OCI-LY7 (cell line): ENCODE data around the gene TRAF3IP1. TPM values are rescaled to one million over a fixed set of nuclear protein-coding genes. Genes with fewer than 3 reads are reported as not detected.
"Not testable (repeated sequence)": the region's sequence is repeated elsewhere in the genome, so short reads cannot be mapped to it uniquely, and the experiment has no call there.

Experiments used
- BruUV-seq: library from RNA; stranded (reverse); fragments of 400-500 nt; replicated peaks from 2 replicates; lab custom pipeline; 2021; lab: Mats Ljungman, UMichigan
- CTCF ChIA-PET: fragments of 300-600 bp; sonication (Branson Sonifier 250); formaldehyde crosslinking; loops from one replicate; lab custom pipeline; 2022; ENCODE audit warnings: antibody characterized with exemption; ENCODE audit not compliant: unreplicated experiment; lab: Charles Lee
- POLR2A ChIA-PET: fragments of 300-600 bp; sonication (Branson Sonifier 250); formaldehyde crosslinking; loops from one replicate; lab custom pipeline; 2022; ENCODE audit warnings: antibody characterized with exemption; lab: Charles Lee
- DNase-seq: peaks from one replicate; pipeline ENCODE4 v3.0.0-alpha.2; 2015; ENCODE audit warnings: low spot score
- H2AFZ ChIP-seq: fragments of 200-600 bp; sonication (generic), shearing (Covaris generic); 2 replicates; pipeline ENCODE4 v1.6.1; 2014; ENCODE audit warnings: mild to moderate bottlenecking, antibody characterized with exemption, low read length, moderate library complexity
- H3K27ac ChIP-seq: fragments of 200-600 bp; sonication (generic); 2 replicates; pipeline ENCODE4 v1.5.1; 2014; ENCODE audit warnings: mixed run types, low read depth, mild to moderate bottlenecking, moderate library complexity, low read length, inconsistent platforms; ENCODE audit not compliant: poor library complexity, severe bottlenecking
- H3K36me3 ChIP-seq: fragments of 200-600 bp; sonication (generic); 2 replicates; pipeline ENCODE4 v1.6.1; 2014; ENCODE audit warnings: mild to moderate bottlenecking, antibody characterized with exemption, low read length, moderate library complexity, mixed read lengths; ENCODE audit not compliant: insufficient read depth
- H3K4me1 ChIP-seq: fragments of 200-600 bp; sonication (generic); 2 replicates; pipeline ENCODE4 v1.5.1; 2014; ENCODE audit warnings: mild to moderate bottlenecking, low read length; ENCODE audit not compliant: insufficient read depth, poor library complexity, severe bottlenecking
- H3K4me2 ChIP-seq: fragments of 200-600 bp; sonication (generic); 2 replicates; pipeline ENCODE4 v1.6.1; 2014; ENCODE audit warnings: mild to moderate bottlenecking, low read length
- H3K4me3 ChIP-seq: fragments of 200-600 bp; sonication (generic); 2 replicates; pipeline ENCODE4 v1.5.1; 2014; ENCODE audit warnings: mild to moderate bottlenecking, low read depth, low read length; ENCODE audit not compliant: poor library complexity, severe bottlenecking
- H3K79me2 ChIP-seq: fragments of 200-600 bp; sonication (generic); 2 replicates; pipeline ENCODE4 v1.6.1; 2016; ENCODE audit warnings: low read depth, mild to moderate bottlenecking, low read length, moderate library complexity, mixed read lengths; ENCODE audit not compliant: insufficient read depth
- H3K9me2 ChIP-seq: fragments of 200-600 bp; sonication (generic); 2 replicates; pipeline ENCODE4 v1.6.1; 2016; ENCODE audit warnings: mild to moderate bottlenecking, low read length, mixed read lengths; ENCODE audit not compliant: insufficient read depth
- H3K9me3 ChIP-seq: fragments of 200-600 bp; sonication (generic); 2 replicates; pipeline ENCODE4 v1.6.1; 2014; ENCODE audit warnings: mild to moderate bottlenecking, mixed run types, low read length, mixed read lengths
- H4K20me1 ChIP-seq: fragments of 200-600 bp; sonication (generic); 2 replicates; pipeline ENCODE4 v1.6.1; 2014; ENCODE audit warnings: mild to moderate bottlenecking, antibody characterized with exemption, low read length, moderate library complexity, mixed read lengths; ENCODE audit not compliant: insufficient read depth
- CTCF ChIP-seq: fragments of 200-600 bp; sonication (generic); conservative IDR thresholded peaks from 2 replicates; pipeline ENCODE4 v1.5.1; 2014; ENCODE audit warnings: mild to moderate bottlenecking, antibody characterized with exemption, low read length, moderate library complexity, mixed read lengths
- EZH2phosphoT487 ChIP-seq: fragments of 200-600 bp; sonication (generic); IDR thresholded peaks from 2 replicates; pipeline ENCODE4 v1.6.1; 2018; ENCODE audit warnings: low read depth, borderline replicate concordance, mild to moderate bottlenecking, mixed run types, antibody characterized with exemption, low read length, moderate library complexity, mixed read lengths
- intact Hi-C: fragments of 100-400 bp; cut with micrococcal nuclease; formaldehyde crosslinking; loops from one replicate; pipeline ENCODE4 v1.10.0; 2022; ENCODE audit not compliant: unreplicated experiment
- total RNA-seq, 2 experiments: library from RNA; depleted of rRNA in 1 of 2; stranded (reverse); fragments of >200 nt in 1 of 2; shearing (Covaris generic) in 1 of 2; gene quantifications; 2 replicates each; pipeline ENCODE4 v1.2.3, GENCODE V29; 2014 to 2022

Gene TRAF3IP1
- total RNA-seq, 2 experiments from 2014 or later, result 8.2 to 13.8 TPM

DNA sequence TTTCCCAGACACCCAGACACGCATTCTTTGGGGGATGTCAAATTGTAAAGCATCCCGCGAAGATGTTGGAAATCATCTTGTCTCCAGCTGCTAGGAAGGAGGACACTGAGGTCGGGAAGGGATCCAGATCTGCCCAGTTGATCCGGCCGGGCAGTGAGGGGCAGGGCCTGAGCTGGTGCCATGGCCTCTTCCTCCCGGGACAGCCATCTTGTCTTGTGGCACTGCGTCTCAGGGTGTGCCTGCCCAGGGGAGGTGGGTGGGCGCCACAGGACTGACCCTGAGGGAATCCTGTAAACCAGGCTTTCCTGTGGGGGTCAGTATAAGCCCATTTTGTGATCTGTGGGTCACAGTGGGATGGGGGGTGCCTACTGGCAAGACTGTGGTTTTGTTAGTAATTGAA is 10.1 kb downstream of the TRAF3IP1 start:
- H3K9me3 ChIP-seq, result no peaks in the 10 kb centered on the region
- H3K9me2 ChIP-seq, result no peaks in the 10 kb centered on the region
- no peak for DNase-seq
- POLR2A ChIA-PET, result no interaction called here
- H3K4me3 ChIP-seq, result no peak overlapping the region
- H3K4me1 ChIP-seq, result no peaks in the 10 kb centered on the region
- BruUV-seq, result no TSS peak
- no peak overlapping the region for H3K27ac ChIP-seq
- intact Hi-C loops, result no loop called here
- peaks cover 28% of the 10 kb centered on the region for H3K36me3 ChIP-seq
- H2AFZ ChIP-seq, result no peak overlapping the region
- no peak overlapping the region for H3K4me2 ChIP-seq
- CTCF ChIA-PET, result interaction anchor here (0.5 kb wide), 1 partner anchor 366 kb away, joined by 3 read pairs; no protein-coding TSS in a partner anchor
- TF ChIP-seq EZH2phosphoT487 (no peak), CTCF (no peak)
- H3K79me2 ChIP-seq, result no peaks in the 10 kb centered on the region
- H4K20me1 ChIP-seq, result no peaks in the 10 kb centered on the region

GRCh38 chr2:238331916-238332315 is 11.6 kb downstream of the TRAF3IP1 start:
- TF ChIP-seq EZH2phosphoT487 (no peak), CTCF (no peak)
- no peak for DNase-seq
- intact Hi-C loops, result no loop called here
- no peak overlapping the region for H3K27ac ChIP-seq
- ChIA-PET CTCF (no interaction called here), POLR2A (no interaction called here)
- no peaks in the 10 kb centered on the region for H3K9me3 ChIP-seq
- H3K4me1 ChIP-seq, result no peaks in the 10 kb centered on the region
- no TSS peak for BruUV-seq
- no peaks in the 10 kb centered on the region for H3K79me2 ChIP-seq
- no peaks in the 10 kb centered on the region for H4K20me1 ChIP-seq
- peaks cover 26% of the 10 kb centered on the region for H3K36me3 ChIP-seq
- H2AFZ ChIP-seq, result no peak overlapping the region
- H3K9me2 ChIP-seq, result no peaks in the 10 kb centered on the region
- H3K4me2 ChIP-seq, result no peak overlapping the region
- H3K4me3 ChIP-seq, result no peak overlapping the region

GRCh38 chr2:238334885-238335284 is 14.6 kb downstream of the TRAF3IP1 start:
- peaks cover 12% of the 10 kb centered on the region; the same call in 1 of the 2 replicates for H3K36me3 ChIP-seq
- no peaks in the 10 kb centered on the region for H3K79me2 ChIP-seq
- intact Hi-C loops, result no loop called here
- H3K9me3 ChIP-seq, result no peaks in the 10 kb centered on the region
- no peaks in the 10 kb centered on the region for H3K4me1 ChIP-seq
- no peak overlapping the region for H3K4me3 ChIP-seq
- no peak for DNase-seq
- H3K4me2 ChIP-seq, result no peak overlapping the region
- BruUV-seq, result no TSS peak
- ChIA-PET CTCF (no interaction called here), POLR2A (no interaction called here)
- H2AFZ ChIP-seq, result no peak overlapping the region
- no peak overlapping the region for H3K27ac ChIP-seq
- no peak for TF ChIP-seq EZH2phosphoT487
- no peak for TF ChIP-seq CTCF
- H3K9me2 ChIP-seq, result no peaks in the 10 kb centered on the region
- H4K20me1 ChIP-seq, result no peaks in the 10 kb centered on the region

- POLR2A ChIA-PET, result interaction anchor here (1.3 kb wide), 1 partner anchor 25 kb away, joined by 3 read pairs; no protein-coding TSS in a partner anchor
Observed at GRCh38 chr2:238335591-238335990, 15.3 kb downstream of the TRAF3IP1 start.

More at GRCh38 chr2:238335591-238335990, 15.3 kb downstream of the TRAF3IP1 start:
- H3K9me3 ChIP-seq, H3K27ac ChIP-seq, BruUV-seq, DNase-seq, intact Hi-C loops, H3K36me3 ChIP-seq, H2AFZ ChIP-seq, H3K4me2 ChIP-seq, H4K20me1 ChIP-seq, H3K9me2 ChIP-seq, CTCF ChIA-PET, H3K79me2 ChIP-seq, H3K4me3 ChIP-seq, H3K4me1 ChIP-seq: not testable (repeated sequence)
